Left kidney (tissue), 2 donors: ENCODE data around the gene PLCH1. TPM values are rescaled to one million over a fixed set of nuclear protein-coding genes. Genes with fewer than 3 reads are reported as not detected.

Experiments
- DNase-seq: peaks from one replicate; pipeline ENCODE4 v3.0.0-alpha.2; 2013
- polyA plus RNA-seq: library from polyadenylated mRNA; unstranded; fragments of 120-200 nt; gene quantifications from one replicate; pipeline ENCODE4 v1.2.1, GENCODE V29; 2013; ENCODE audit not compliant: insufficient read length

Gene PLCH1
- polyA plus RNA-seq, 1 donor = 13.6 TPM

- peak; percentile 68 for DNase-seq
Measured at GRCh38 chr3:155382396-155383042, 362.4 kb downstream of the PLCH1 start.

GRCh38 chr3:155377847-155378246 lies 367.0 kb downstream of the PLCH1 start:
- DNase-seq = no peak

- DNase-seq = no peak
Measured at GRCh38 chr3:155377071-155377470, 367.8 kb downstream of the PLCH1 start.

- no peak for DNase-seq
Measured at GRCh38 chr3:155372281-155372680, 372.6 kb downstream of the PLCH1 start.

- DNase-seq = no peak
Measured at GRCh38 chr3:155370764-155371503, 373.9 kb downstream of the PLCH1 start.

GRCh38 chr3:155370198-155370597 lies 374.7 kb downstream of the PLCH1 start:
- DNase-seq = no peak

- DNase-seq = no peak
Measured at GRCh38 chr3:155369735-155370134, 375.1 kb downstream of the PLCH1 start.

DNA sequence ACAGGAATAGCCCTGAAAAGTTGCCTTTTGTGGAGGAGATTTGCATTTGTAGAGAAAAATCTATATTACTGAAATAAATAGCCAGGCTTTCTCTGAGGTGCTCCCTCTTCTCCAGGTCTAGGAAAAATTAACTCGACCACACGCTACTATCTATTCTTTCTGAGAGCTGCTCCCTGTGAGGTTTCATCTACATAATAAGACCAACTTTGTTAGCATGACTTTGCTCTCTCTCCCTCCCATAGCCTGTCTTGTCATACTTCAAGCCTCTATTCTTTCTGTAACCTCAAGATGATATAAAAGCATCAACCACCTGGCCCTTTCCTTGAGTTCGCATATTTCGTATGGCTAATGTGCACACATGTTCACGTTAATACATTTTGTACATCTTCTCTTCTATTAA lies 375.6 kb downstream of the PLCH1 start:
- no peak for DNase-seq

DNA sequence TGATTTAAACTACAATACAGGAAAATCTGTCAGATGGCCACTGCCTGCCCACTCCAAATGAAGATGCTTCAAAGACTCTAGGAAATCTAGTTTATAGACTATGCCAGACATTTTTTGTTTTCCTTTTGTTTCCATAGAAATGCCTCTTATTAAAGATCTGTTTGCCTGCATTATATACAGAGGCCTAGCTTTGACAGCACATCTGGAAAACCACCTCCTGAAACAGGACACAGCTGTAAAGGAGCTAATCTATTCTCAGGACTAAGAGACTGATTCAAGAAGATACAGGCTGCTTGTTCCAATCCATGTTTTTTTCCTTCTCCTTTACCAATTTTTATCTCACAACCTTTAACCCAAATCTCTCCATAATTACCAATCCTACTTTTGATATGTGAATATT lies 376.1 kb downstream of the PLCH1 start:
- DNase-seq = no peak

GRCh38 chr3:155367506-155367905 lies 377.4 kb downstream of the PLCH1 start:
- no peak for DNase-seq

GRCh38 chr3:155365178-155365783 lies 379.6 kb downstream of the PLCH1 start:
- DNase-seq = no peak

- DNase-seq = no peak
Measured at GRCh38 chr3:155364492-155364891, 380.4 kb downstream of the PLCH1 start.

- no peak for DNase-seq
Measured at GRCh38 chr3:155363690-155364070, 381.2 kb downstream of the PLCH1 start.

DNA sequence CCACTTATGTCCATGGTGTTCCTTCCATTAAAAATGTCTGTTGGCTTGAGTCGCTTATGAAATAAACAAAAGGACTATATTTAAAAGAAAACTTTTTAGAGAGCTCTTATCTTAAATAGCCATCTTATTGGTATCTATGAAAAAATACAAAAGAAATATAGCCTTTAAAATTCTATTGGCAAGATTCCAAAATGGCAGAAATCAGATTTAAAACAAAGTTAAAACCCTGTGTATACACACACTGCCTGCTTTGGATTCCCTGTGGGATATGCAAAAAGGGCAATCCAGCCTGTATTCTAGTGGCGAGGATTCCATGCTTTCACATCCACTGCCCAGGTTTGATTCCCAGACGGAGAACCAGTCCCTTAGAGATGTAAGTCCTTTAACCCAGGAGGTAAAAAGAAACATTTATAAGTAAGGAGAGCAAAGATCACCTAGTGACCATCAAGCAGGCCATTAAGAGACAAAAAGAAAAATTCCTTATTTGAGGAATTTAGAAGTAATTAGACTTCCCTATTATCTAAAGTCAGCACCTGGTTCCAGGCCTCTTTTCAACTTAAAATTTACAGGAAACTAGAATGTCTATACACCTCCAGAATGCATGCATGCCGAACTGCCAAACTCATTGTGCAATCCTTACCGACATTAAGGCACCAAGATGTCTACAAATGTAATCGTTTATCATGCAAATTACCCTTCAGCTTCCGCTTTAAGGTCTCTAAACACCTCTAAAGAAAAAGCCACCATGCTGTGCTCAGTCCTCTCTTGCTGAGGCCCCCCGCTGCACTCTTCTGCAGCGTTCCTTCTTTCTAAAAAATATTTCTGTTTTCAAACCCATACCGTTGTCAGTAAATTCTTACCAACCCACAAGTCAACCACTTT lies 381.8 kb downstream of the PLCH1 start:
- no peak for DNase-seq

- no peak for DNase-seq
Measured at GRCh38 chr3:155360281-155360680, 384.6 kb downstream of the PLCH1 start.

DNA sequence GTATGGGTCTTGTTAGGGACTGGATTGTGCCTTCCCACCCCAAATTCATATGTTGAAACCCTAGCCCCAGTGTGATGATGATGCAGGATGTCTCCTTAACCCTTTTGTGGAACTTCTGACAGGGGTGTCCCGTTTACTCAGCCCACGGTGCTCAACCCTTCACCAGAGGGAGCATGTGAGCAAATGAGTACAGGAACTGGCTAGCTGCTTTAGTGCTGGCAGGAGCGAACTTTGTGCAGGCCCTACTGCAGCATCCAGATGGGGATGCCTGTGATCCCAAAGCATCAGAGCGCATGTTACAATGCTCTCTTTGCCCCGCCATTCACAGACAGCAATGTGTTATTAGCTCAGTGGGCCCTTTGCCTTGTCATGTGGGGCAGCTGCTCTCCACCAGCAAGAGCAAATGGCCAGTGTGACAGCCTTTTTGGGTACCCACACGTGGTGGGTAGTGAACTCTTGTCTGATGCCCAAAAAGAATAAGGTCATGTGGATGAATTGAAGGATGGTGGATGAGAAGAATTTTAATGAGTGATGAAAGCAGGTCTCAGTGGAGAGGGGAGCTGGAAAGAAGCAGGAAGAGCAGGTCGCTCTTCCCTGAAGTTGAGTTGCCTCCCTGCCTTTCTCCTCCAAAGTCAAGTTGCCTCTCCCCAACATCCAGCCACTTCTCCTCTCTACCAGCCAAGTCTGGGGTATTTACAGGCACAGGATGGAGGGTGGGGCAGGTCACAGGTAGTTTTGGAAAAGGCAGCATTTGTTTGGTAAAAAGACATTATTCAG lies 388.1 kb downstream of the PLCH1 start:
- no peak for DNase-seq

DNA sequence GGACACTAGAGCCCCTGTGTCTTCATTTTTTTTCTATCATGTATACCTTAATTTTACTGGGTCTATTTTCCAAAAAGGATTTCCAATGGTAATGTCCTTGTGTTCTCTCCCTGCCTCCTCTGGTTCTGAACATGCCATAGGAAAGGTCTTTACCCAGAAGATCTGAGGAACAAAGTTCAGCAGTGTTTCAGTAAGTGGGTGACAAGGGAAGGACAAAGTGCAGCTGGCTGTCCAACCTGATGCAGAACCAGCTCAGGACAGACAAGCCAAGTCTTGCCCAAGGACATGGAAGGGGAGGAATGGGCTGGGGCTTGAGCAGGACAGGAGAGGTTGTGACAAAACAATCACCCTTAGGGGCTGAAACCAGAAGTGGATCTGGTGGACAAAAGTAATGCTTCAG lies 390.2 kb downstream of the PLCH1 start:
- no peak for DNase-seq

GRCh38 chr3:155352900-155353490 lies 391.9 kb downstream of the PLCH1 start:
- DNase-seq = peak; percentile 37

GRCh38 chr3:155350571-155350970 lies 394.3 kb downstream of the PLCH1 start:
- DNase-seq = no peak

- DNase-seq = no peak
Measured at GRCh38 chr3:155347901-155348300, 397.0 kb downstream of the PLCH1 start.

- no peak for DNase-seq
Measured at GRCh38 chr3:155342344-155342743, 402.5 kb downstream of the PLCH1 start.
